ACC112 (cell line): ENCODE data around the gene ARPIN.
"Not testable (repeated sequence)": the region's sequence is repeated elsewhere in the genome, so short reads cannot be mapped to it uniquely, and the experiment has no call there.

Experiments used
- H2AFZ ChIP-seq: fragments of 200-600 bp; sonication (generic); one replicate; pipeline ENCODE4 v1.6.0; 2017; ENCODE audit warnings: antibody characterized with exemption, low read length; ENCODE audit not compliant: unreplicated experiment
- H3K27ac ChIP-seq: fragments of 200-600 bp; sonication (generic); 2 replicates; pipeline ENCODE4 v1.5.1; 2014; ENCODE audit warnings: low read depth, mild to moderate bottlenecking, antibody characterized with exemption, low read length, moderate library complexity
- H3K27me3 ChIP-seq: fragments of 200-600 bp; sonication (generic); 2 replicates; pipeline ENCODE4 v1.6.1; 2014; ENCODE audit warnings: mild to moderate bottlenecking, antibody characterized with exemption, low read length, moderate library complexity, mixed read lengths; ENCODE audit not compliant: insufficient read depth
- H3K36me3 ChIP-seq: fragments of 200-600 bp; sonication (generic); 2 replicates; pipeline ENCODE4 v1.6.1; 2016; ENCODE audit warnings: mild to moderate bottlenecking, antibody characterized with exemption, low read length, moderate library complexity, mixed read lengths; ENCODE audit not compliant: insufficient read depth
- H3K4me1 ChIP-seq: fragments of 200-600 bp; sonication (generic); one replicate; pipeline ENCODE4 v1.6.1; 2016; ENCODE audit warnings: low read length, mixed read lengths; ENCODE audit not compliant: insufficient read depth, unreplicated experiment, control insufficient read depth
- H3K4me3 ChIP-seq: fragments of 200-600 bp; sonication (generic); 2 replicates; pipeline ENCODE4 v1.5.1; 2014; ENCODE audit warnings: mild to moderate bottlenecking, low read depth, low read length
- H3K79me2 ChIP-seq: fragments of 200-600 bp; sonication (generic); one replicate; pipeline ENCODE4 v1.6.0; 2016; ENCODE audit warnings: low read length; ENCODE audit not compliant: control insufficient read depth, unreplicated experiment, insufficient read depth

ARPIN gene

GRCh38 chr15:89912674-89913396 lies at the start of gene ARPIN:
Gene ARPIN, minus strand, starts transcription at chr15:89912952. Its CDS starts 117 bp downstream, at chr15:89912835.
- peak within 1 kb of the TSS; percentile 90 for H3K4me3 ChIP-seq
- H3K79me2 ChIP-seq, result no peaks in the 10 kb centered on the region
- no peaks in the 10 kb centered on the region for H3K36me3 ChIP-seq
- H3K27ac ChIP-seq, result no peak within 1 kb of the TSS
- H3K27me3 ChIP-seq, result no peaks in the 10 kb centered on the region
- H2AFZ ChIP-seq, result peak within 1 kb of the TSS; percentile 86
- H3K4me1 ChIP-seq, result peaks cover 14% of the 10 kb centered on the region

GRCh38 chr15:89958107-89958805 lies 45.5 kb upstream of the ARPIN start:
- Histone ChIP-seq H3K36me3 (no peaks in the 10 kb centered on the region), H3K79me2 (no peaks in the 10 kb centered on the region)

DNA sequence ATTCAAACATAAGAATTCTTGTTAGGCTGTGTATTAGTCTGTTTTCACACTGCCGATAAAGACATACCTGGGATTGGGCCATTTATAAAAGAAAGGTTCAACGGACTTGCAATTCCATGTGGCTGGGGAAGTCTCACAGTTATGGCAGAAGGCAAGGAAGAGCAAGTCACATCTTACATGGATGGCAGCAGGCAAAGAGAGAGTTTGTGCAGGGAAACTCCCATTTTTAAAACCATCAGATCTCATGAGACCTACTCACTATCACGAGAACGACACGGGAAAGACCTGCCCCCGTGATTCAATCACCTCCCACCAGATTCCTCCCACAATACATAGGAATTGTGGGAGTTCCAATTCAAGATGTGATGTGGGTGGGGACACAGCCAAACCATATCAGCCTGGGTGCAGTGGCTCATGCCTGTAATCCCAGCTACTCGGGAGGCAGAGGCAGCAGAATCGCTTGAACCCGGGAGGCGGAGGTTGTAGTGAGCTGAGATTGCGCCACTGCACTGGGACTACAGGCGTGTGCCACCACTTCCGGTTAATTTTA lies 42.8 kb upstream of the ARPIN start:
- not testable (repeated sequence) for H3K36me3 ChIP-seq, H2AFZ ChIP-seq, H3K4me3 ChIP-seq, H3K27me3 ChIP-seq, H3K27ac ChIP-seq, H3K4me1 ChIP-seq, H3K79me2 ChIP-seq

More at GRCh38 chr15:89958107-89958805, 45.5 kb upstream of the ARPIN start:
- Histone ChIP-seq H3K4me3 (no peak overlapping the region), H3K27me3 (no peaks in the 10 kb centered on the region), H2AFZ (no peak overlapping the region), H3K4me1 (no peaks in the 10 kb centered on the region), H3K27ac (no peak overlapping the region)

GRCh38 chr15:89954541-89954940 lies 41.8 kb upstream of the ARPIN start:
- Histone ChIP-seq H3K27me3 (no peaks in the 10 kb centered on the region), H2AFZ (no peak overlapping the region), H3K79me2 (no peaks in the 10 kb centered on the region), H3K4me1 (no peaks in the 10 kb centered on the region), H3K4me3 (no peak overlapping the region), H3K36me3 (no peaks in the 10 kb centered on the region), H3K27ac (no peak overlapping the region)

- no peak overlapping the region for H3K4me3 ChIP-seq
- no peaks in the 10 kb centered on the region for H3K27me3 ChIP-seq
- no peak overlapping the region for H3K27ac ChIP-seq
- no peaks in the 10 kb centered on the region for H3K4me1 ChIP-seq
- no peak overlapping the region for H2AFZ ChIP-seq
- no peaks in the 10 kb centered on the region for H3K79me2 ChIP-seq
- no peaks in the 10 kb centered on the region for H3K36me3 ChIP-seq
Measured at GRCh38 chr15:89948796-89949195, 36.0 kb upstream of the ARPIN start.

- no peaks in the 10 kb centered on the region for H3K4me1 ChIP-seq
- H3K27me3 ChIP-seq, result no peaks in the 10 kb centered on the region
- no peak overlapping the region for H2AFZ ChIP-seq
- H3K4me3 ChIP-seq, result no peak overlapping the region
- no peaks in the 10 kb centered on the region for H3K79me2 ChIP-seq
- no peak overlapping the region for H3K27ac ChIP-seq
- H3K36me3 ChIP-seq, result no peaks in the 10 kb centered on the region
Measured at GRCh38 chr15:89947385-89947784, 34.6 kb upstream of the ARPIN start.

GRCh38 chr15:89946681-89947299 lies 34.0 kb upstream of the ARPIN start:
- H3K36me3 ChIP-seq, result no peaks in the 10 kb centered on the region
- H3K27ac ChIP-seq, result no peak overlapping the region
- no peaks in the 10 kb centered on the region for H3K27me3 ChIP-seq
- H3K4me1 ChIP-seq, result no peaks in the 10 kb centered on the region
- H3K4me3 ChIP-seq, result no peak overlapping the region
- H2AFZ ChIP-seq, result no peak overlapping the region
- no peaks in the 10 kb centered on the region for H3K79me2 ChIP-seq

GRCh38 chr15:89943721-89944120 lies 31.0 kb upstream of the ARPIN start:
- not testable (repeated sequence) for H3K27me3 ChIP-seq, H2AFZ ChIP-seq, H3K4me1 ChIP-seq, H3K27ac ChIP-seq, H3K4me3 ChIP-seq, H3K36me3 ChIP-seq, H3K79me2 ChIP-seq

DNA sequence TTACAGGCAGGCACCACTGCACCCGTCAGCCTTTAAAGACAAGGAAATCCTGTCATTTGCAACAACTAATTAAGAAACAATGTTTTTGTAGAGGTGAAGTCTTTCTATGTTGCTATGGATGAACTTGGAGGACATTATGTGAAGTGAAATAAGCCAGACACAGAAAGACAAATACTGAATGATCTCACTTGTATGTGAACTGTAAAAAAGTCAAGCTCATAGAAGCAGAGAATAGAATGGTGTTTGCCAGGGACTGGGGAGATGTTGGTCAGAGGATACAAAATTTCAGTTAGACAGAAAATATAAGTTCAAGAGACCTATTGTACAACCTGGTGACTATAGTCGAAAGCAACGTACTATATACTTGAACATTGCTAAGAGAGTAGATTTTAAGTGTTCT lies 27.2 kb upstream of the ARPIN start:
- Histone ChIP-seq H3K36me3 (no peaks in the 10 kb centered on the region), H2AFZ (no peak overlapping the region), H3K79me2 (no peaks in the 10 kb centered on the region), H3K27me3 (no peaks in the 10 kb centered on the region), H3K4me3 (no peak overlapping the region), H3K4me1 (no peaks in the 10 kb centered on the region), H3K27ac (no peak overlapping the region)

GRCh38 chr15:89939377-89939776 lies 26.6 kb upstream of the ARPIN start:
- not testable (repeated sequence) for H3K79me2 ChIP-seq, H3K36me3 ChIP-seq, H2AFZ ChIP-seq

More at GRCh38 chr15:89939377-89939776, 26.6 kb upstream of the ARPIN start:
- H3K27me3 ChIP-seq, H3K27ac ChIP-seq, H3K4me1 ChIP-seq, H3K4me3 ChIP-seq: not testable (repeated sequence)
